Colonic mucosa (tissue), 4 donors: Measurements from ENCODE around the gene PHLPP2. TPM values are rescaled to one million over a fixed set of nuclear protein-coding genes. Genes with fewer than 3 reads are reported as not detected.
"Not testable (repeated sequence)": the region's sequence is repeated elsewhere in the genome, so short reads cannot be mapped to it uniquely, and the experiment has no call there.

ENCODE experiments used
- DNase-seq: peaks from one replicate; pipeline ENCODE4 v3.0.0-alpha.2; 2020
- H3K27ac ChIP-seq: fragments of 200-600 bp; one replicate; pipeline ENCODE4 v1.8.0; 2021
- H3K27me3 ChIP-seq: fragments of 200-600 bp; one replicate; pipeline ENCODE4 v1.8.0; 2021
- H3K36me3 ChIP-seq: fragments of 200-600 bp; one replicate; pipeline ENCODE4 v1.8.0; 2021
- H3K4me1 ChIP-seq: fragments of 200-600 bp; one replicate; pipeline ENCODE4 v1.8.0; 2021; ENCODE audit warnings: mild to moderate bottlenecking
- H3K4me3 ChIP-seq: fragments of 200-600 bp; one replicate; pipeline ENCODE4 v1.8.0; 2021
- H3K9ac ChIP-seq, 2 donors: one replicate each; pipeline ENCODE4 v1.7.0; 2013; ENCODE audit warnings: control low read depth in 2 of 2, low read depth in 2 of 2, low read length in 2 of 2
- H3K9me3 ChIP-seq: fragments of 200-600 bp; one replicate; pipeline ENCODE4 v1.8.0; 2021
- CTCF ChIP-seq: fragments of 200-600 bp; IDR thresholded peaks from one replicate; pipeline ENCODE4 v1.8.0; 2022; ENCODE audit warnings: antibody characterized with exemption, mild to moderate bottlenecking
- intact Hi-C: fragments of 100-400 bp; cut with DNase I; formaldehyde crosslinking; loops from one replicate; pipeline ENCODE4 v1.14.1; 2022
- total RNA-seq, 2 donors: library from RNA; stranded (reverse); fragmentation: NEBNext Ultra II Directional in 1 of 2; extraction: Animal tissue kit (Norgen Biotek cat#: 25700) in 1 of 2; gene quantifications; one replicate each; pipeline ENCODE4 v1.2.1, GENCODE V29; 2021
- donor health status: healthy.
- donor health status: DM: no; HTN: no; CAD: no.
- donor health status: DM: no; HTN: no; CAD: no.

Gene PHLPP2
- total RNA-seq, 2 donors from 2014 or later, result 23.5 to 53.1 TPM

DNA sequence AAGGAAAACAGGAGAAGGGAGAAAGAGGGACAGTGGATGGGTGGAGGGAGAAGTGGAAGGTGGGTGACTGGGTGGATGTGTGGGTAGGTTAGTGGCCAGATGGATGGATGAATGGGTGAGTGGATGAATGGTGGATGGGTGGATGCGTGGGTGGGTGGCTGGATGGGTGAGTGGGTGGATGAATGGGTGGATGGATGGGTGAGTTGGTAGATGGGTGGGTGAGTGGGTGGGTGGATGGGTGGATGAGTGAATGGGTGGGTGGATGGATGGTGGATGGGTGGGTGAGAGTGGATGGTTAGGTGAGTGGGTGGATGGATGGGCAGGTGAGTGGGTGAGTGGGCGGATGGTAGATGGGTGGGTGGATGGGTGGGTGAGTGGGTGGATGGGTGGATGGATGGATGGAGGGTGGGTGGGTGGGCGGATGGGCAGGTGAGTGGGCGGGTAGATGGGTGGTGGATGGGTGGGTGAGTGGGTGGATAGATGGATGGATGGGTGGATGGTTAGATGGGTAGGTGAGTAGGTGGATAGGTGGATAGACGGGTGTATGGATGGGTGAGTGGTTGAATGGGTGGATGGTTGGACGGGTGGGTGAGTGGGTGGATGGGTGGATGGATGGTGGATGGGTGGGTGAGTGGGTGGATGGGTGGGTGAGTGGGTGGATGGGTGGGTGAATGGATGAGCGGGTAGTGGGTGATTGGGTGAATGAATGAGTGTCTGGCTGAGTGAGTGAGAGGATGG lies 99.2 kb downstream of the PHLPP2 start:
- intact Hi-C loops, result loop anchor here (5.0 kb wide), 1 partner anchor 117 kb away; no protein-coding TSS in a partner anchor
- no peaks in the 10 kb centered on the region for H3K4me1 ChIP-seq
- no peak overlapping the region for H3K4me3 ChIP-seq
- TF ChIP-seq CTCF, result no peak
- H3K9me3 ChIP-seq, result no peaks in the 10 kb centered on the region
- no peaks in the 10 kb centered on the region for H3K36me3 ChIP-seq
- no peak overlapping the region for H3K9ac ChIP-seq
- H3K27me3 ChIP-seq, result peaks cover 10% of the 10 kb centered on the region
- no peak overlapping the region for H3K27ac ChIP-seq
- no peak for DNase-seq

DNA sequence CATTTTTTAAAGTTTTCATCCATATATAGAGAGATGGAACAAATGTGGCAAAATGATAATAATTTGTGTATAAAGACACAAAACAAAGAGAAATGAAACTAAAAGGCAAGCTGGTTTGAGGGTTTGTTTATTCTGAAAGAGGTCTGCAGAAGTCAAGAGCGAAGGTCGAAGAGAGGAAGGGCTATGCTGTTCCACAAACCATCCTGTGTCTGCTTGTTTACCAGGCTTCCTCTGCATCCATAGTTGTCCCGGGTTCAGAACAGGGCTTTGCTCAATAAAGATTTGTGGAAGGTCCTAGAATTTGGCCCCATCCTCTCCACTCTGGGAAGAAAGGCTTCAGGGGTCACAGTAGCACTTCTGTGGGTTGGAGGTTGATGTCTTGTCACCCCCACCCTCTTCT lies 100.9 kb downstream of the PHLPP2 start:
- no peaks in the 10 kb centered on the region for H3K4me1 ChIP-seq
- no peak overlapping the region for H3K4me3 ChIP-seq
- H3K36me3 ChIP-seq, result no peaks in the 10 kb centered on the region
- H3K27ac ChIP-seq, result no peak overlapping the region
- intact Hi-C loops, result no loop called here
- peaks cover 10% of the 10 kb centered on the region for H3K27me3 ChIP-seq
- H3K9ac ChIP-seq, result no peak overlapping the region
- no peak for DNase-seq
- no peak for TF ChIP-seq CTCF
- H3K9me3 ChIP-seq, result no peaks in the 10 kb centered on the region

DNA sequence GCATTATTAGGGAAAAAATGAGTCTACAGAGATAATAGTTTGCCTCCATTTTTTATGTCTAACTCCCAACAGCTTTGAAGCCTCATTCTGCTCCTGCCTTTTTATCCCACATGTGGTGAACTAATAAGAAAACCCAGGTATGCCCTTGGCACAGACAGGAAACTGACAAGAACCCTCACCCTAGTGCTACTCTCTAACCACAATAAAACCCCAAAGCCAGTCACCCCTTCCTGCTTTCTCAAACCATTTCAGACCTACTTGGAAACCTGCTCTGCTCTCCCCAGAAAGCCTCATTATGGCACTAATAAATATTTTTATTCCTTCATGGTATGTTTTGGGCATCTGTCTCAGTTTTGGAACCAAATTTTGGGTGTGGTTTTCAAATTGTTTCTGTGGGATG lies 102.4 kb downstream of the PHLPP2 start:
- no peaks in the 10 kb centered on the region for H3K4me1 ChIP-seq
- H3K9ac ChIP-seq, result no peak overlapping the region
- no peaks in the 10 kb centered on the region for H3K9me3 ChIP-seq
- H3K27me3 ChIP-seq, result peaks cover 10% of the 10 kb centered on the region
- DNase-seq, result no peak
- no peak for TF ChIP-seq CTCF
- no peaks in the 10 kb centered on the region for H3K36me3 ChIP-seq
- no peak overlapping the region for H3K27ac ChIP-seq
- no peak overlapping the region for H3K4me3 ChIP-seq
- intact Hi-C loops, result no loop called here

DNA sequence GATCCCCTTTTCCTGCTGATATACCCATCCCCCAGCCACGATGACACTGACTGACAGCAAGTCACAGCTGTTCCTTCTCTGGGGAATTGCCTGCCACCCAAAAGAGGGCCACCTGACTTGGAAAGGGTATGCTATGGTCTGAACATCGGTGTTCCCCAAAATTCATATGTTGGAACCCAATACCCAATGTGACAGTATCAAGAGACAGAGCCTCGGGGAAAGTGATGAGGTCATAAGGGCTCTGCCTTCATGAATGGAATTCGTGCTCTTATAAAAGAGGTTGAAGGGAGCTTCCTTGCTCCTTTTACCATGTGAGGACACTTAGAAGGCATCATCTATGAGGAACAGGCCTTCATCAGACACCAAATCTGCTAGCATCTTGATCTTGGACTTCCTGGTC lies 106.1 kb downstream of the PHLPP2 start:
- TF ChIP-seq CTCF, result no peak
- H3K27me3 ChIP-seq, result no peaks in the 10 kb centered on the region
- no peak overlapping the region for H3K27ac ChIP-seq
- no peaks in the 10 kb centered on the region for H3K36me3 ChIP-seq
- intact Hi-C loops, result no loop called here
- H3K4me3 ChIP-seq, result no peak overlapping the region
- DNase-seq, result no peak
- H3K9me3 ChIP-seq, result no peaks in the 10 kb centered on the region
- H3K9ac ChIP-seq, result no peak overlapping the region
- no peaks in the 10 kb centered on the region for H3K4me1 ChIP-seq

GRCh38 chr16:71614956-71615355 lies 109.5 kb downstream of the PHLPP2 start:
- not testable (repeated sequence) for H3K4me1 ChIP-seq, H3K27ac ChIP-seq, H3K4me3 ChIP-seq, DNase-seq, H3K9ac ChIP-seq, H3K9me3 ChIP-seq, H3K27me3 ChIP-seq, H3K36me3 ChIP-seq
- intact Hi-C loops, result loop anchor here (5.0 kb wide), 1 partner anchor 203 kb away; no protein-coding TSS in a partner anchor
